22Rv1 (cell line): ENCODE measurements around the gene GIT2.

Source experiments
- H3K27ac ChIP-seq: fragments of 450-650 bp; 2 replicates; pipeline ENCODE4 v1.5.1; 2017
- ZFX ChIP-seq: fragments of 450-650 bp; IDR thresholded peaks from 2 replicates; pipeline ENCODE4 v1.6.1; 2017; ENCODE audit warnings: antibody characterized with exemption, borderline replicate concordance
- TF ChIP-seq, protein P1 (sequence below): fragments of 450-650 bp; IDR thresholded peaks from 2 replicates; pipeline ENCODE4 v1.5.1; 2017; ENCODE audit warnings: mild to moderate bottlenecking

GIT2 gene

DNA sequence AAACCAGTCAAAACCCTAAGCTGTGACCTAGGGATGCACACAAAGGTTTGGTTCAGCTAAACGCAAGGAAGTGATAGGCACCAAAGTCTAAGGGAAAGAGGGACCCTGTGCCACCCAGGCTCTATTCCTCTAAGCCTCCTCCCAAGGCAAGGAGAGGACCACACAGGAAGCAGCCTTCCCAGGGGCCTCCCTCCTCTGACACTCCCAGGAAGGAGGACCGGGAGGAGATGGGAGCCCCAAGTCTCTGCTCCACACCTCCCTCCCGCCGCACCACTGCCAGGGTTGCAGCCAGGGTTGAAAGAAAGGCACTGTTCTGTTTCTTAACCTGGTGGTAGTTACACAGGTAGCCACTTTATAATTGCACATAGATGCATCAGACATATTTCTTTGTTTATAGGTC, 74.2 kb downstream of the GIT2 start:
- H3K27ac ChIP-seq: no peak overlapping the region
- TF ChIP-seq ZFX: no peak
- TF ChIP-seq, protein P1, sequence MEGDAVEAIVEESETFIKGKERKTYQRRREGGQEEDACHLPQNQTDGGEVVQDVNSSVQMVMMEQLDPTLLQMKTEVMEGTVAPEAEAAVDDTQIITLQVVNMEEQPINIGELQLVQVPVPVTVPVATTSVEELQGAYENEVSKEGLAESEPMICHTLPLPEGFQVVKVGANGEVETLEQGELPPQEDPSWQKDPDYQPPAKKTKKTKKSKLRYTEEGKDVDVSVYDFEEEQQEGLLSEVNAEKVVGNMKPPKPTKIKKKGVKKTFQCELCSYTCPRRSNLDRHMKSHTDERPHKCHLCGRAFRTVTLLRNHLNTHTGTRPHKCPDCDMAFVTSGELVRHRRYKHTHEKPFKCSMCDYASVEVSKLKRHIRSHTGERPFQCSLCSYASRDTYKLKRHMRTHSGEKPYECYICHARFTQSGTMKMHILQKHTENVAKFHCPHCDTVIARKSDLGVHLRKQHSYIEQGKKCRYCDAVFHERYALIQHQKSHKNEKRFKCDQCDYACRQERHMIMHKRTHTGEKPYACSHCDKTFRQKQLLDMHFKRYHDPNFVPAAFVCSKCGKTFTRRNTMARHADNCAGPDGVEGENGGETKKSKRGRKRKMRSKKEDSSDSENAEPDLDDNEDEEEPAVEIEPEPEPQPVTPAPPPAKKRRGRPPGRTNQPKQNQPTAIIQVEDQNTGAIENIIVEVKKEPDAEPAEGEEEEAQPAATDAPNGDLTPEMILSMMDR: no peak

DNA sequence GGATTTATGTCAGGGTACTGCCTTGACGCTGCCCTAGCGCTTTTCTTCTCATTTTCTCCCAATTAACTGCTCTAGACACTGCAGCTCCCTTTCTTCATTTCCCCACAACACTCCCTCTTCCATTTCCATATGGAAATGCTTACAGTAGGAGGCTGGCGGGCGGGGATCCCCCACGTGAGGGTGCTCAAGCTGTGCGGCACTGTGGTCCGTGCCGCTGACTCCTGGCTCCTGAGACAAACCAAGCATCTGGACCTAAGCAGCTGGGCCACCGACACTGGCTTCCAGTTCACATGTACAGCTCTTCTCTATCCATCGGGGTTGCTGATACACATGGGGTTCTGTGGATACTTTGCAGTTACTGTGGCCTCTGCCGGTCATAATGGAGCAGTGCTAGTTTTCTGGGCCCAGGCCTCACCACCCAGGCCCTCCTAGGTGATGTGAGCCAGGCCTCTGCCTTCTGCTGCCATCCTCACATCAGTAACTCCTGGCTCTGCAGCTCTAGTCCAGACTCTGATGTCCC, 75.8 kb downstream of the GIT2 start:
- TF ChIP-seq ZFX: no peak
- TF ChIP-seq, protein P1: no peak
- H3K27ac ChIP-seq: no peak overlapping the region

DNA sequence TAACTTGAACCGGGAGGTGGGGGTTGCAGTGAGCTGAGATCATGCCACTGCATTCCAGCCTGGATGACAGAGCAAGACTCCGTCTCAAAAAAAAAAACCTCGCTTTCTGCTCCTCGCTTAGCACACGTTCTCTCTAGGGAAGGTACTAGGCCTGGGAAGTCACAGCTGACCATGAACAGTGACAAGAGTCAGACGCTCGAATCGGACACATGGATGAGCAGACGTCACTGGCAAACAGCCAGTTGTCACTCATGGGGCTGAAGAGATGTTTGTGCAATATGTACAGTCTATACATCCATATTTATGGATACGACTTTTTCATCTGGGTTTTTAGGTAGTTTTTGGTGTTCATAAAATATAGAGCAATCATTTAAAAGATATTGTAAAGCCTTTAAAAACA, 76.7 kb downstream of the GIT2 start:
- no peak overlapping the region for H3K27ac ChIP-seq
- TF ChIP-seq, protein P1: no peak
- no peak for TF ChIP-seq ZFX

DNA sequence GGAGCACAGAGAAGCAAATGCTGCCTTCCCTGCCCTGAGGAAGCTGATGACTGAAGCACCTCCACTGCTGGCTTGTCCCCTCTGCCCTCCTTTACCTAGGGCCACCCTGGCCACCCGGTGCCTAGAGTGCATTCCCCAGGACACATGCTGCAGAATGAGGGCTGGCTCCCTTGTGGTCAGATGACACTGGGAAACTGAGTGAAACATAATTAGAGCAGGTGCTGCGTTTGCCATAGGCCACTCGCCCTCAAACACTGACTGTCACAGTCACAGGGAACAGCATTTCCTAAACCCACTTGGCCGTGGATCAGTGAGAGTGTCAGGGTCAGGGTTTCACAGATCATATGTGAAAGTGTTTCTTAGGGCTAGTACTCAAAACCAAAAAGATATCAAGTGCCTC, 80.1 kb downstream of the GIT2 start:
- no peak overlapping the region for H3K27ac ChIP-seq
- no peak for TF ChIP-seq ZFX
- TF ChIP-seq, protein P1: no peak

DNA sequence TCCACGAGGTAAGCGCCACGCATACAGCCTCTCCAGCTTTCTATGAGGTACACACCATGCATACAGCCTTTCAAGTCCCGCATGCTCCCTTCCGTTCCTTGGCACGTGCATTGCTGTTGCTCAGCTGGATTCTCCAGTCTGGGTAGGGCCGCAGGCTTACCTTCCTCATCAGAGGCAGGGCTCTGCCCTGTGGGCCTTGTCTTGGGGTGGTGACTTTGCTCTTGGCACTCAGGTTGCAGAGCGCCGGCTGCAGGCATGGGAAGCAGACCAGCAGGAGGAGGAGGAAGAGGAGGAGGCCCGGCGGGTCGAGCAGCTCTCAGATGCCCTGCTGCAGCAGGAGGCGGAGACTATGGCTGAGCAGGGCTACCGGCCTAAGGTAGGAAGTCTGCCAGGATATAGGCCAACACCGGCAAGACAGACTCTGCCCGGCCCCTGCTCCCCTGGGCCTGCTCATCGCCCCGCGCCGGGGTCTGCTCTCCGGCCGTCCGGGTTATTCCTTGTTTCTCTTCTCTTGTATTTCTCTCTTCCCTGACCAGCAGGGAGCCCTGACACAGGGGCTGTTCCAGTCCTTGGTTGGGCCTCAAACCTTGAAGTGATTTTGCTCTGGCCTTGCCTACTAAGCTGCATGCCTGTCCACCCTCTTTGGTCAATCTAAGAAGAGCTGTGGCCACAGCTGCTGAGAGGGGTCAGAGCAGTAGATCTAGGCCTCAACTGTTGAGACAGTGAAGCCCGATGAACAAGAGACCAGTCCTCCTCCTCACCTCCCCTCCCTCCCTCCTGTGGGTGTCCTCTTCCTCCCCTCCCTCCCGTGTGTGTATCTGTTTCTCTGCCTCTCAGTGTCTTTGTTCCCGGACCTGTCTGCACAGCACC, 80.8 kb downstream of the GIT2 start:
- TF ChIP-seq, protein P1: no peak
- TF ChIP-seq ZFX: no peak
- H3K27ac ChIP-seq: no peak overlapping the region

DNA sequence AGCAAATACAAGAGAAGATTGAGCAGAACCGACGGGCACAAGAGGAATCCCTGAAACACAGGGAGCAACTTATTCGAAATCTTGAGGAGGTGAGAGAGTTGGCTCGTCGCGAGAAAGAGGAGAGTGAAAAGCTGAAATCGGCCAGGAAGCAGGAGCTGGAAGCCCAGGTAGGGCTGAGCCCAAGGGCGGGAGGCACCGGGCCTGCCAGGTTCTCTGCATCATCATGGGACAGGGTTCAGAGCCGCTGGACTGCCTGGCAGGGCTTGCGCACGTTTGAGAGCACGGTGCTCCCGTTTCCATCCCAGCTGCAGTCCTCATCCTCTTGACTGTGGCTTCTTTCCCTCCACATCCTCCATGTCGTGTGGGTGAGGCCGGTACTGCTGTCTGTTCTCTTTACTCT, 81.7 kb downstream of the GIT2 start:
- H3K27ac ChIP-seq: no peak overlapping the region
- TF ChIP-seq, protein P1: no peak
- TF ChIP-seq ZFX: no peak

DNA sequence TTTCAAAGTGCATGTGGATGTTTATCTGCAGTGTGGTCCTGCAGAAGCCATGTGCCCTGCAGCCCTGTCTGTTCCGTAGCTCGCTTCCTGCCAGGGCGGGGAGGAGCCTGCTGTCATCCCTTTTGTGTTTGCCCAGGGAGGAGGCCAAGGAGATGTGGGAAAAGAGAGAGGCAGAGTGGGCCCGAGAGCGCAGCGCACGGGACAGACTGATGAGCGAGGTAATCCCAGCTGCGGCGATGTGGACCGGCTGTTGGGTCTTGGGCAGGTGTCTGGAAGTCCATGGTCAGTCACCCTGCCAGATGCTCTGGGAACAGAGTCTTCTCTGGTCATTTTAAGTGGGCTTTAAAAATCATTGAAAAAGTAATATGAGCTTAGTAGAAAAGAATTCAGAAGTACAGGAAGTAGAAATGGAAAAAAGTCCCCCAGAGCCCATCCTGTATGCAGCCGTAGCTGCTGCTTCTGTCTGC, 83.3 kb downstream of the GIT2 start:
- TF ChIP-seq, protein P1: no peak
- no peak for TF ChIP-seq ZFX

More for the DNA sequence above, 83.3 kb downstream of the GIT2 start:
- H3K27ac ChIP-seq: no peak overlapping the region
